Chondrocyte (in vitro differentiated cells): ENCODE results near the gene TRAPPC2B. TPM values are rescaled to one million over a fixed set of nuclear protein-coding genes. Genes with fewer than 3 reads are reported as not detected.
"Not testable (repeated sequence)": the region's sequence is repeated elsewhere in the genome, so short reads cannot be mapped to it uniquely, and the experiment has no call there.

Experiments
- DNase-seq: peaks from one replicate; pipeline ENCODE4 v3.0.0; 2021; ENCODE audit warnings: mixed read lengths, low spot score
- H3K27ac Mint-ChIP-seq: one replicate; pipeline ENCODE4 v1.8.0; 2021; ENCODE audit warnings: mild to moderate bottlenecking, moderate library complexity, mixed read lengths; ENCODE audit not compliant: unreplicated experiment
- H3K27me3 Mint-ChIP-seq: 2 replicates; pipeline ENCODE4 v1.8.0; 2021; ENCODE audit warnings: low read depth, mixed read lengths
- H3K36me3 Mint-ChIP-seq: 2 replicates; pipeline ENCODE4 v1.8.0; 2021; ENCODE audit warnings: low read depth, mixed read lengths
- H3K4me1 Mint-ChIP-seq: 2 replicates; pipeline ENCODE4 v1.8.0; 2021; ENCODE audit warnings: low read depth, mild to moderate bottlenecking, mixed read lengths
- H3K4me3 Mint-ChIP-seq: one replicate; pipeline ENCODE4 v1.8.0; 2021; ENCODE audit warnings: mild to moderate bottlenecking, moderate library complexity, mixed read lengths; ENCODE audit not compliant: unreplicated experiment
- H3K9me3 Mint-ChIP-seq: 2 replicates; pipeline ENCODE4 v1.8.0; 2021; ENCODE audit warnings: low read depth, mixed read lengths
- CTCF ChIP-seq: fragments of 200-600 bp; sonication (generic); IDR thresholded peaks from 2 replicates; pipeline ENCODE4 v1.5.0; 2021; ENCODE audit warnings: antibody characterized with exemption, mild to moderate bottlenecking, moderate library complexity
- total RNA-seq: library from RNA; stranded (reverse); gene quantifications from 3 replicates; pipeline ENCODE4 v1.2.1, GENCODE V29; 2021

The TRAPPC2B gene
- total RNA-seq, 1 donor from 2014 or later = 9.9 TPM

DNA sequence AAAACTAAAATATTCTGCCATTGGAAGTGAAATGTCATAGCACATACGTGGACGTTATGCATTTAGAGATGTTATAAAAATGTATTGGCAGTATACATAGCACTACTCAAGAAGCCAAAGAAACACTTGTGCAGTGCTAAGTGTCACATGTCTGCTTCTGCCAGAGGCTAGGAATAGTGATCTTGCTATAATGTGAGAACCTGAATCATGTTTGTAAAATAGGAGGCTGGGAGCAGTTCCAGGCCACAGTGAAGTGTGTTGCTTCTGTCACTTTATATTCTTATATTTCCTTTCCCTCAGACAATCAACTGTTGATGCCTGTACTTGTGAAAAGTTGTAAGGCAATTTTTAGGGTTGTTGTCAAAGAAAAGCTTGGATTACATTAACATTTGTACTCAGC is 3.4 kb downstream of the TRAPPC2B start:
- Mint-ChIP-seq H3K4me1 (peaks cover 19% of the 10 kb centered on the region), H3K36me3 (peaks cover 25% of the 10 kb centered on the region), H3K4me3 (no peak overlapping the region), H3K27me3 (no peaks in the 10 kb centered on the region), H3K9me3 (no peaks in the 10 kb centered on the region), H3K27ac (no peak overlapping the region)
- TF ChIP-seq CTCF = no peak
- no peak for DNase-seq

DNA sequence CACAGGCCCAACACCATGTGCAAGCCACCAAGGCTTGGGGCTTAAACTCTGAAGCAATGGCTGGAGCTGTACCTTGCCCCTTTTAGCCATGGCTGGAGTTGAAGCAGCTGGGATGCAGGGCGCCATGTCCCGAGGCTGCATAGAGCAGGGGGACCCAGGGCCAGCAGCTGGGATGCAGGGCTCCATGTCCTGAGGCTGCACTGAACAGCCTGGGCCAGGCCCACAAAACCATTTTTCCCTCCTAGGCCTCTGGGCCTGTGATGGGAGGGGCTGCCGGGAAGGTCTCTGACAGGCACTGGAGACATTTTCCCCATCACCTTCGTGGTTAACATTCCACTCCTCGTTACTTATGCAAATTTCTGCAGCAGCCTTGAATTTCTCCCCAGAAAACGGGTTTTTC is 10.8 kb downstream of the TRAPPC2B start:
- no peak for DNase-seq
- peaks cover 83% of the 10 kb centered on the region for H3K36me3 Mint-ChIP-seq
- H3K27me3 Mint-ChIP-seq = no peaks in the 10 kb centered on the region
- no peak overlapping the region for H3K4me3 Mint-ChIP-seq
- no peak for TF ChIP-seq CTCF
- no peak overlapping the region for H3K27ac Mint-ChIP-seq
- peaks cover 45% of the 10 kb centered on the region for H3K9me3 Mint-ChIP-seq
- no peaks in the 10 kb centered on the region for H3K4me1 Mint-ChIP-seq

GRCh38 chr19:57374647-57375046 is 11.3 kb downstream of the TRAPPC2B start:
- Mint-ChIP-seq H3K9me3 (peaks cover 49% of the 10 kb centered on the region), H3K36me3 (peaks cover 84% of the 10 kb centered on the region)
- H3K4me3 Mint-ChIP-seq, H3K4me1 Mint-ChIP-seq, H3K27ac Mint-ChIP-seq, H3K27me3 Mint-ChIP-seq, DNase-seq: not testable (repeated sequence)

DNA sequence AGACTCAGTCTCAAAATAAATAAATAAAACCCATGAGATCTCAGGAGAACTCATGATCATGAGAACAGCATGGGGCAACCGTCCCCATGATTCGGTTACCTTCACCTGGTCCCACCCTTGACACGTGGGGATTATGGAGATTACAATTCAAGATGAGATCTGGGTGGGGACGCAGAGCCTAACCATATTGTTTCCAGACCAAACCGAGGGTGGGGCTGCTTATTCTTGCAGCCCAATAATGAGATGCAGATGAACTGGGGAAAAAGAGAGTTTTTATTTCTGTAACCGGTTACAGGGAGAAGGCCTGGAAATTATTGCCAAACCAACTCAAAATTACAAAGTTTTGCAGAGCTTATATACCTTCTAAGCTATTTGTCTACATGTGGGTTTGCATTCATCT is 12.8 kb downstream of the TRAPPC2B start:
- H3K27me3 Mint-ChIP-seq = no peaks in the 10 kb centered on the region
- no peak for DNase-seq
- no peak for TF ChIP-seq CTCF
- peaks cover 57% of the 10 kb centered on the region for H3K9me3 Mint-ChIP-seq
- H3K4me3 Mint-ChIP-seq = no peak overlapping the region
- no peaks in the 10 kb centered on the region for H3K4me1 Mint-ChIP-seq
- peaks cover 78% of the 10 kb centered on the region for H3K36me3 Mint-ChIP-seq
- no peak overlapping the region for H3K27ac Mint-ChIP-seq

GRCh38 chr19:57377498-57378146 is 14.3 kb downstream of the TRAPPC2B start:
- Mint-ChIP-seq H3K4me1 (no peaks in the 10 kb centered on the region), H3K9me3 (peaks cover 57% of the 10 kb centered on the region), H3K27me3 (no peaks in the 10 kb centered on the region), H3K27ac (no peak overlapping the region), H3K4me3 (no peak overlapping the region), H3K36me3 (peaks cover 64% of the 10 kb centered on the region)
- no peak for DNase-seq
- no peak for TF ChIP-seq CTCF

DNA sequence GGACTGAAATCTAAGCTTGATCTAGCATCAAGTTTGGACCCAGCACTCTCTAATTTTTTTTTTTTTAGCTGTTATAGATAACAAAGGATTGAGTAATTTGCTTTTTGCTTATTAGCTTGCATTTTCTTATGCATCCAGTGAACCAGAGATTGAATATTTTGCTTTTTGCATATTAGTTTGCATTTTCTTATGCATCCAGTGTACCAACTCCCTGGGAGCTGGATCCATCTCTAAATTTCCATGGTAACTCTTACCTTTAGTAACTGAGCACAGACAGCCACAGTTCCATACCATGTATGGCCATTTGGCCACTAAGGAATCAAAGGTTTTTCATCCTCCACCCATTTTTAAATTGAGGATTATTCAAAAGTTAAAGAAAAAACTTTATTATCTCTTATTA is 17.6 kb downstream of the TRAPPC2B start:
- Mint-ChIP-seq H3K4me1 (no peaks in the 10 kb centered on the region), H3K27ac (no peak overlapping the region), H3K9me3 (peaks cover 42% of the 10 kb centered on the region), H3K36me3 (peaks cover 33% of the 10 kb centered on the region), H3K4me3 (no peak overlapping the region), H3K27me3 (no peaks in the 10 kb centered on the region)
- no peak for DNase-seq
- TF ChIP-seq CTCF = no peak
